ENCODE data around the gene UBTF.

DNA sequence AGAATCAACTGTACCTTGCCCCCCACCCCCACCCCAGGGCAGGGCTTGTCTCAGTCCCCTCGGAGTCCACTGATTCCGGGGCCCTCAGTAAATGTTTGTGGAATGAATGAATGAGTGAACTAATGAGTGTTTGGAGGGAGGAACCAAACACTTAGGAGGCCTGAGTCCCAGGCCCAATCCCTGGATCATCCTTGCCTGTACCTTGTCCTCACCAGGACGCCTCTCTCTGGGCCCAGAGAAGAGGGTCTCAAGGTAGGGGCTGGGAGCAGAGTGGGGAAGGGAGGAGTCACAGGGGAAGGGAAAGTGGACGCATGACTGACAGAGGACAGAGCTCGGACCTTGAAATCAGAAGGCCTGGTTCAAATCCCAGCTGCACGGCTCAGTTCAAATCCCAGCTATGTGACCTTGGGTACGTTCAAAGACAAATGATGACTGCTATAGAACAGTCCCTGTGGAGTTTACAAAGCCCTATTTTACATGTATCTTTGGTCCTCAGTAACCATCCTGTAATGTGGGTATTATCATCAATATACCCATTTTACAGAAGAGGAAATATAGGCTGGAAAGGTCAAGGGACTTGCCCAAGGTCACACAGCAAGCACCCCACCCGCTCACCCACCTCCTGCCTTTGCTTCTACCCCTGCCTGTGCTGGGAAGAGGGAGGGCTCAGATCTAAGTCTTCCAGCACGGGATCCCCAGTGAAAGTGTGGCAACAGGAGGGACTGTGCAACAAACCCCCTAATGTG is 30.2 kb upstream of the UBTF start:
- no peak for TF ChIP-seq POLR2AphosphoS5 (IDR thresholded peaks at IDR 0.05)
- TF ChIP-seq, protein P1, sequence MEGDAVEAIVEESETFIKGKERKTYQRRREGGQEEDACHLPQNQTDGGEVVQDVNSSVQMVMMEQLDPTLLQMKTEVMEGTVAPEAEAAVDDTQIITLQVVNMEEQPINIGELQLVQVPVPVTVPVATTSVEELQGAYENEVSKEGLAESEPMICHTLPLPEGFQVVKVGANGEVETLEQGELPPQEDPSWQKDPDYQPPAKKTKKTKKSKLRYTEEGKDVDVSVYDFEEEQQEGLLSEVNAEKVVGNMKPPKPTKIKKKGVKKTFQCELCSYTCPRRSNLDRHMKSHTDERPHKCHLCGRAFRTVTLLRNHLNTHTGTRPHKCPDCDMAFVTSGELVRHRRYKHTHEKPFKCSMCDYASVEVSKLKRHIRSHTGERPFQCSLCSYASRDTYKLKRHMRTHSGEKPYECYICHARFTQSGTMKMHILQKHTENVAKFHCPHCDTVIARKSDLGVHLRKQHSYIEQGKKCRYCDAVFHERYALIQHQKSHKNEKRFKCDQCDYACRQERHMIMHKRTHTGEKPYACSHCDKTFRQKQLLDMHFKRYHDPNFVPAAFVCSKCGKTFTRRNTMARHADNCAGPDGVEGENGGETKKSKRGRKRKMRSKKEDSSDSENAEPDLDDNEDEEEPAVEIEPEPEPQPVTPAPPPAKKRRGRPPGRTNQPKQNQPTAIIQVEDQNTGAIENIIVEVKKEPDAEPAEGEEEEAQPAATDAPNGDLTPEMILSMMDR (IDR thresholded peaks at IDR 0.05) = no peak
- TF ChIP-seq POLR2A (IDR thresholded peaks at IDR 0.05) = no peak
